Osteocyte (in vitro differentiated cells): ENCODE data around the gene SRRM4. TPM values are rescaled to one million over a fixed set of nuclear protein-coding genes. Genes with fewer than 3 reads are reported as not detected.
A peak's percentile ranks its signal among the peaks of the same experiment; 100 is the strongest.

ENCODE experiments used
- DNase-seq: peaks from one replicate; pipeline ENCODE4 v3.0.0; 2021; ENCODE audit warnings: mixed read lengths; ENCODE audit not compliant: unreplicated experiment; ENCODE audit errors: extremely low spot score
- H3K27ac Mint-ChIP-seq: one replicate; pipeline ENCODE4 v1.8.0; 2021; ENCODE audit warnings: mild to moderate bottlenecking, mixed read lengths; ENCODE audit not compliant: unreplicated experiment
- H3K27me3 Mint-ChIP-seq: one replicate; pipeline ENCODE4 v1.8.0; 2021; ENCODE audit warnings: mixed read lengths; ENCODE audit not compliant: unreplicated experiment
- H3K36me3 Mint-ChIP-seq: one replicate; pipeline ENCODE4 v1.8.0; 2021; ENCODE audit warnings: mixed read lengths; ENCODE audit not compliant: unreplicated experiment
- H3K4me1 Mint-ChIP-seq: one replicate; pipeline ENCODE4 v1.8.0; 2021; ENCODE audit warnings: mixed read lengths; ENCODE audit not compliant: unreplicated experiment
- H3K4me3 Mint-ChIP-seq: one replicate; pipeline ENCODE4 v1.8.0; 2021; ENCODE audit warnings: mild to moderate bottlenecking, moderate library complexity, mixed read lengths; ENCODE audit not compliant: unreplicated experiment
- H3K9me3 Mint-ChIP-seq: one replicate; pipeline ENCODE4 v1.8.0; 2021; ENCODE audit warnings: mixed read lengths; ENCODE audit not compliant: unreplicated experiment
- CTCF ChIP-seq: fragments of 200-600 bp; sonication (generic); IDR thresholded peaks from 2 replicates; pipeline ENCODE4 v1.5.0; 2021; ENCODE audit warnings: antibody characterized with exemption, mild to moderate bottlenecking, moderate library complexity
- total RNA-seq: library from RNA; stranded (reverse); gene quantifications from 2 replicates; pipeline ENCODE4 v1.2.1, GENCODE V29; 2021

Gene SRRM4
- total RNA-seq, 1 donor from 2014 or later, result not detected

- TF ChIP-seq CTCF, result peak; percentile 84
- H3K9me3 Mint-ChIP-seq, result no peaks in the 10 kb centered on the region
- no peak overlapping the region for H3K27ac Mint-ChIP-seq
- no peak for DNase-seq
- H3K4me1 Mint-ChIP-seq, result no peaks in the 10 kb centered on the region
- no peak overlapping the region for H3K4me3 Mint-ChIP-seq
- H3K27me3 Mint-ChIP-seq, result no peaks in the 10 kb centered on the region
- H3K36me3 Mint-ChIP-seq, result no peaks in the 10 kb centered on the region
Measured at GRCh38 chr12:119115296-119115905, 134.1 kb downstream of the SRRM4 start.

GRCh38 chr12:119117936-119118335 is 136.6 kb downstream of the SRRM4 start:
- no peak overlapping the region for H3K27ac Mint-ChIP-seq
- TF ChIP-seq CTCF, result no peak
- DNase-seq, result no peak
- no peak overlapping the region for H3K4me3 Mint-ChIP-seq
- H3K4me1 Mint-ChIP-seq, result no peaks in the 10 kb centered on the region
- H3K27me3 Mint-ChIP-seq, result no peaks in the 10 kb centered on the region
- H3K36me3 Mint-ChIP-seq, result no peaks in the 10 kb centered on the region
- no peaks in the 10 kb centered on the region for H3K9me3 Mint-ChIP-seq

- no peak overlapping the region for H3K4me3 Mint-ChIP-seq
- no peak for TF ChIP-seq CTCF
- H3K4me1 Mint-ChIP-seq, result no peaks in the 10 kb centered on the region
- H3K9me3 Mint-ChIP-seq, result no peaks in the 10 kb centered on the region
- H3K27me3 Mint-ChIP-seq, result no peaks in the 10 kb centered on the region
- no peak for DNase-seq
- H3K36me3 Mint-ChIP-seq, result no peaks in the 10 kb centered on the region
- H3K27ac Mint-ChIP-seq, result no peak overlapping the region
Measured at GRCh38 chr12:119118625-119119024, 137.3 kb downstream of the SRRM4 start.

- Mint-ChIP-seq H3K9me3 (no peaks in the 10 kb centered on the region), H3K4me3 (no peak overlapping the region), H3K4me1 (no peaks in the 10 kb centered on the region), H3K27me3 (no peaks in the 10 kb centered on the region), H3K27ac (no peak overlapping the region), H3K36me3 (no peaks in the 10 kb centered on the region)
- TF ChIP-seq CTCF, result no peak
- DNase-seq, result no peak
Measured at GRCh38 chr12:119122047-119122446, 140.7 kb downstream of the SRRM4 start.

GRCh38 chr12:119122751-119123150 is 141.4 kb downstream of the SRRM4 start:
- no peak for TF ChIP-seq CTCF
- H3K9me3 Mint-ChIP-seq, result no peaks in the 10 kb centered on the region
- no peak for DNase-seq
- H3K36me3 Mint-ChIP-seq, result no peaks in the 10 kb centered on the region
- no peaks in the 10 kb centered on the region for H3K4me1 Mint-ChIP-seq
- no peak overlapping the region for H3K4me3 Mint-ChIP-seq
- H3K27ac Mint-ChIP-seq, result no peak overlapping the region
- H3K27me3 Mint-ChIP-seq, result no peaks in the 10 kb centered on the region
